Measurements from ENCODE around the gene CAPRIN1.

- TF ChIP-seq CTCF (IDR thresholded peaks at IDR 0.05; ENCODE audit: extremely low read depth in 1 of 2, insufficient read depth in 1 of 2, low read depth in 1 of 2, low read length in 2 of 2) (no peak), JUN (IDR thresholded peaks at IDR 0.05; ENCODE audit: borderline replicate concordance, insufficient read depth, insufficient read length, low read depth) (no peak), POLR2A (IDR thresholded peaks at IDR 0.05; ENCODE audit: low read depth, low read length) (no peak), EZH2 (IDR thresholded peaks at IDR 0.05; ENCODE audit: borderline replicate concordance, low read depth, low read length, severe bottlenecking) (no peak), POLR2AphosphoS5 (IDR thresholded peaks at IDR 0.05; ENCODE audit: insufficient read depth, low read depth, low read length) (no peak), FOS (IDR thresholded peaks at IDR 0.05; ENCODE audit: borderline replicate concordance, insufficient read depth, low read length) (no peak), MYC (IDR thresholded peaks at IDR 0.05; ENCODE audit: low read depth, low read length) (no peak)
- TF ChIP-seq, protein P1, sequence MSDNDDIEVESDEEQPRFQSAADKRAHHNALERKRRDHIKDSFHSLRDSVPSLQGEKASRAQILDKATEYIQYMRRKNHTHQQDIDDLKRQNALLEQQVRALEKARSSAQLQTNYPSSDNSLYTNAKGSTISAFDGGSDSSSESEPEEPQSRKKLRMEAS (IDR thresholded peaks at IDR 0.05; ENCODE audit: insufficient read depth, insufficient read length), result no peak
These were observed 5.1 kb downstream of the CAPRIN1 start for GRCh38 chr11:34056672-34057071.
